Hepatocyte (in vitro differentiated cells): ENCODE measurements around the gene MAGI1.

Source experiments
- EZH2 ChIP-seq: fragments of 200-600 bp; sonication (generic); IDR thresholded peaks from 2 replicates; pipeline ENCODE4 v1.6.1; 2016; ENCODE audit warnings: antibody characterized with exemption, mild to moderate bottlenecking, borderline replicate concordance
- EZH2phosphoT487 ChIP-seq: fragments of 200-600 bp; sonication (generic); IDR thresholded peaks from one replicate; pipeline ENCODE4 v1.6.1; 2018; ENCODE audit warnings: antibody characterized with exemption, mild to moderate bottlenecking, low read depth, moderate library complexity; ENCODE audit not compliant: unreplicated experiment, severe bottlenecking
- TF ChIP-seq, protein P1 (sequence below): fragments of 200-600 bp; sonication (generic); IDR thresholded peaks from 2 replicates; pipeline ENCODE4 v1.5.1; 2016; ENCODE audit warnings: antibody characterized with exemption, mild to moderate bottlenecking; ENCODE audit not compliant: poor library complexity

DNA sequence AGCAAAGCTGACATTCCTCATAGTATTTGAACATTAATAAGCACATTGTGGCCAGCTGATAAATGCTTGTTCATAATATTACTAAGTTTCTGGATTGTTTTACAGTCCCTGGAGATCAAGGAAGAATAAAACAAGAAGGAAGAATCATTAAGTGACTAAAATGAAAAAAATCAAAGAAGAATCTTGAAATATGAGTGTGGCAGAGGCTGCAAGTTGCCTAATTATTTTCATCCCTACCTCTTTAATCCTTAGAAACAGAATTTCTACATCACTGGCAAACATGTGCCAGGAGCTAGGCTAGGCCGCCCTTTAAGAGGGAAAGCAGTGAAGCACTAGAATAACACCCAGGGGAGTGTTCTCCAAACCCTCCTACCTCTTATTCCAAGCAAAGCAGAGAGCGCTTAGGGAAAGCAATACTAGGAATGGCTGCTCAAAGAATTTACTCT, 98.9 kb downstream of the MAGI1 start:
- TF ChIP-seq, protein P1, sequence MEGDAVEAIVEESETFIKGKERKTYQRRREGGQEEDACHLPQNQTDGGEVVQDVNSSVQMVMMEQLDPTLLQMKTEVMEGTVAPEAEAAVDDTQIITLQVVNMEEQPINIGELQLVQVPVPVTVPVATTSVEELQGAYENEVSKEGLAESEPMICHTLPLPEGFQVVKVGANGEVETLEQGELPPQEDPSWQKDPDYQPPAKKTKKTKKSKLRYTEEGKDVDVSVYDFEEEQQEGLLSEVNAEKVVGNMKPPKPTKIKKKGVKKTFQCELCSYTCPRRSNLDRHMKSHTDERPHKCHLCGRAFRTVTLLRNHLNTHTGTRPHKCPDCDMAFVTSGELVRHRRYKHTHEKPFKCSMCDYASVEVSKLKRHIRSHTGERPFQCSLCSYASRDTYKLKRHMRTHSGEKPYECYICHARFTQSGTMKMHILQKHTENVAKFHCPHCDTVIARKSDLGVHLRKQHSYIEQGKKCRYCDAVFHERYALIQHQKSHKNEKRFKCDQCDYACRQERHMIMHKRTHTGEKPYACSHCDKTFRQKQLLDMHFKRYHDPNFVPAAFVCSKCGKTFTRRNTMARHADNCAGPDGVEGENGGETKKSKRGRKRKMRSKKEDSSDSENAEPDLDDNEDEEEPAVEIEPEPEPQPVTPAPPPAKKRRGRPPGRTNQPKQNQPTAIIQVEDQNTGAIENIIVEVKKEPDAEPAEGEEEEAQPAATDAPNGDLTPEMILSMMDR, result no peak
- TF ChIP-seq EZH2, result no peak
- no peak for TF ChIP-seq EZH2phosphoT487
